Measurements from ENCODE around the gene PDZK1IP1.

PDZK1IP1 gene

GRCh38 chr1:47189844-47190508 is at the start of gene PDZK1IP1:
Gene PDZK1IP1 (minus strand): TSS chr1:47190036. CDS start chr1:47189932, 104 bp downstream.
- peak; percentile 42 for DNase-seq

- no peak for DNase-seq
Measured at GRCh38 chr1:47238935-47239592, 49.2 kb upstream of the PDZK1IP1 start.

GRCh38 chr1:47235806-47236205 is 46.0 kb upstream of the PDZK1IP1 start:
- no peak for DNase-seq

- no peak for DNase-seq
Measured at GRCh38 chr1:47235241-47235681, 45.4 kb upstream of the PDZK1IP1 start.

- no peak for DNase-seq
Measured at GRCh38 chr1:47233186-47233585, 43.4 kb upstream of the PDZK1IP1 start.

GRCh38 chr1:47232187-47232874 is 42.5 kb upstream of the PDZK1IP1 start, which contains the start of gene TAL1:
Gene TAL1 (minus strand): TSS chr1:47232225. CDS start chr1:47225888, 6,337 bp downstream.
- no peak for DNase-seq

- DNase-seq = peak; percentile 69
Measured at GRCh38 chr1:47231301-47232186, 41.7 kb upstream of the PDZK1IP1 start.

GRCh38 chr1:47230692-47231300 is 41.0 kb upstream of the PDZK1IP1 start:
- no peak for DNase-seq

GRCh38 chr1:47229886-47230691 is 40.3 kb upstream of the PDZK1IP1 start:
- no peak for DNase-seq

- DNase-seq = no peak
Measured at GRCh38 chr1:47229031-47229885, 39.4 kb upstream of the PDZK1IP1 start.

GRCh38 chr1:47228644-47229030 is 38.8 kb upstream of the PDZK1IP1 start:
- DNase-seq = no peak

GRCh38 chr1:47227341-47228232 is 37.8 kb upstream of the PDZK1IP1 start:
- no peak for DNase-seq

GRCh38 chr1:47226839-47227215 is 37.0 kb upstream of the PDZK1IP1 start:
- no peak for DNase-seq

GRCh38 chr1:47226121-47226838 is 36.4 kb upstream of the PDZK1IP1 start:
- no peak for DNase-seq

- no peak for DNase-seq
Measured at GRCh38 chr1:47225430-47226100, 35.7 kb upstream of the PDZK1IP1 start.

GRCh38 chr1:47224676-47225399 is 35.0 kb upstream of the PDZK1IP1 start:
- no peak for DNase-seq

- no peak for DNase-seq
Measured at GRCh38 chr1:47223921-47224675, 34.3 kb upstream of the PDZK1IP1 start.

All from activated CD8-positive, alpha-beta memory T cell treated with anti-CD3 and anti-CD28 coated beads for 24 hours (primary cell).